CD14-positive monocyte (primary cell): ENCODE results near the gene NHS. TPM values are rescaled to one million over a fixed set of nuclear protein-coding genes. Genes with fewer than 3 reads are reported as not detected.

Experiments used
- DNase-seq, 3 donors: peaks; one replicate each; pipeline ENCODE4 v3.0.0-alpha.2; 2011 to 2022
- H2AFZ ChIP-seq: 2 replicates; pipeline ENCODE4 v1.6.0; 2012; ENCODE audit warnings: mild to moderate bottlenecking, low read depth, low read length, inconsistent platforms; ENCODE audit not compliant: insufficient read depth, poor library complexity, severe bottlenecking
- H3K27ac ChIP-seq, 2 donors: 1 replicate in 1 of 2; 2 replicates in 1 of 2; pipeline ENCODE4 v1.5.1; 2012 to 2013; ENCODE audit warnings: low read length in 2 of 2, control low read depth in 1 of 2, inconsistent platforms in 1 of 2, low read depth in 1 of 2, mild to moderate bottlenecking in 1 of 2
- H3K27me3 ChIP-seq, 2 donors: one replicate each; pipeline versions ENCODE4 v1.6.0 to v1.6.1; 2011 to 2013; ENCODE audit warnings: low read length in 2 of 2; ENCODE audit not compliant: control insufficient read depth in 2 of 2, insufficient read depth in 2 of 2
- H3K36me3 ChIP-seq, 2 donors: replicated peaks in 1 of 2; 1 replicate in 1 of 2; 2 replicates in 1 of 2; pipeline versions ENCODE4 v1.5.1 to v1.6.1; 2012 to 2013; ENCODE audit warnings: low read length in 2 of 2, control low read depth in 1 of 2, inconsistent platforms in 1 of 2, mild to moderate bottlenecking in 1 of 2; ENCODE audit not compliant: insufficient read depth in 2 of 2, control insufficient read depth in 1 of 2
- H3K4me1 ChIP-seq, 2 donors: 1 replicate in 1 of 2; 2 replicates in 1 of 2; pipeline versions ENCODE4 v1.5.1 to v1.6.1; 2012 to 2013; ENCODE audit warnings: low read length in 2 of 2, control low read depth in 1 of 2, inconsistent platforms in 1 of 2, mild to moderate bottlenecking in 1 of 2, moderate library complexity in 1 of 2; ENCODE audit not compliant: insufficient read depth in 2 of 2, control insufficient read depth in 1 of 2
- H3K4me2 ChIP-seq: replicated peaks from 2 replicates; pipeline ENCODE3; 2012; ENCODE audit warnings: low read length, moderate library complexity, mild to moderate bottlenecking; ENCODE audit not compliant: poor library complexity, severe bottlenecking; ENCODE audit errors: extremely low read depth
- H3K4me3 ChIP-seq, 3 experiments: fragments of 200-600 bp in 1 of 3; sonication (generic) in 1 of 3; replicated peaks in 1 of 3; 1 replicate in 2 of 3; 2 replicates in 1 of 3; pipeline ENCODE4 v1.5.1; 2011 to 2013; ENCODE audit warnings: low read length in 3 of 3, mild to moderate bottlenecking in 3 of 3, control low read depth in 2 of 3, low read depth in 2 of 3, inconsistent platforms in 1 of 3, moderate library complexity in 1 of 3
- H3K79me2 ChIP-seq: 2 replicates; pipeline ENCODE4 v1.6.0; 2012; ENCODE audit warnings: mild to moderate bottlenecking, control low read depth, inconsistent platforms, low read length, moderate library complexity; ENCODE audit not compliant: insufficient read depth
- H3K9ac ChIP-seq: 2 replicates; pipeline ENCODE4 v1.6.0; 2017; ENCODE audit warnings: low read length, mild to moderate bottlenecking; ENCODE audit not compliant: insufficient read depth, poor library complexity, severe bottlenecking
- H3K9me3 ChIP-seq, 2 donors: replicated peaks in 1 of 2; 1 replicate in 1 of 2; 2 replicates in 1 of 2; pipeline versions ENCODE4 v1.5.1 to v1.6.1; 2012 to 2013; ENCODE audit warnings: low read length in 2 of 2, control low read depth in 1 of 2; ENCODE audit not compliant: control insufficient read depth in 1 of 2, insufficient read depth in 1 of 2
- H4K20me1 ChIP-seq: 2 replicates; pipeline ENCODE4 v1.6.0; 2012; ENCODE audit warnings: mild to moderate bottlenecking, low read length, control low read depth, moderate library complexity; ENCODE audit not compliant: insufficient read depth
- H3K27ac Mint-ChIP-seq, 7 donors: one replicate each; pipeline ENCODE4 v1.8.0; 2020; ENCODE audit warnings: mild to moderate bottlenecking in 7 of 7, mixed read lengths in 7 of 7, moderate library complexity in 6 of 7, inconsistent platforms in 2 of 7
- H3K27me3 Mint-ChIP-seq, 3 donors: one replicate each; pipeline ENCODE4 v1.8.0; 2021 to 2022; ENCODE audit warnings: low read depth in 3 of 3, mild to moderate bottlenecking in 3 of 3, mixed read lengths in 3 of 3, moderate library complexity in 3 of 3, inconsistent platforms in 1 of 3
- H3K36me3 Mint-ChIP-seq, 2 donors: one replicate each; pipeline ENCODE4 v1.8.0; 2020; ENCODE audit warnings: mixed read lengths in 2 of 2, inconsistent platforms in 1 of 2, mild to moderate bottlenecking in 1 of 2
- H3K4me1 Mint-ChIP-seq: one replicate; pipeline ENCODE4 v1.8.0; 2020; ENCODE audit warnings: mild to moderate bottlenecking, mixed read lengths
- H3K4me3 Mint-ChIP-seq, 2 donors: one replicate each; pipeline ENCODE4 v1.8.0; 2020; ENCODE audit warnings: mild to moderate bottlenecking in 2 of 2, mixed read lengths in 2 of 2, moderate library complexity in 1 of 2
- H3K9me3 Mint-ChIP-seq, 7 donors: one replicate each; pipeline ENCODE4 v1.8.0; 2020 to 2022; ENCODE audit warnings: mixed read lengths in 7 of 7, mild to moderate bottlenecking in 6 of 7, moderate library complexity in 6 of 7, inconsistent platforms in 2 of 7
- CTCF ChIP-seq: fragments of 200-600 bp; IDR thresholded peaks from one replicate; pipeline ENCODE4 v1.8.0; 2022; ENCODE audit warnings: antibody characterized with exemption, mild to moderate bottlenecking
- WGBS: methylation state at CpG from one replicate; pipeline ENCODE4 v1.1.5; 2013; ENCODE audit warnings: missing lambda C conversion rate; ENCODE audit not compliant: insufficient coverage; 5-methylcytosine and 5-hydroxymethylcytosine counted together
- intact Hi-C, 2 donors: fragments of 100-400 bp; cut with micrococcal nuclease; formaldehyde crosslinking; loops; one replicate each; pipeline versions ENCODE4 v1.15.0 to v1.15.1; 2023
- polyA plus RNA-seq, 3 donors: library from polyadenylated mRNA; depleted of rRNA in 1 of 3; unstranded in 2 of 3; stranded (reverse) in 1 of 3; fragments of 300-500 nt in 2 of 3; fragments of >200 nt in 1 of 3; fragmentation: Illumina TruSeq in 2 of 3; gene quantifications; 1 replicate in 2 of 3; 2 replicates in 1 of 3; pipeline ENCODE4 v1.2.3, GENCODE V29; 2012 to 2021

NHS gene
- polyA plus RNA-seq, 3 donors, result 0.86 to 1.8 (median 1.3) TPM

- peaks cover 7 to 8% of the 10 kb centered on the region in 2 donors for H3K27me3 ChIP-seq
- TF ChIP-seq CTCF, result no peak
- H3K79me2 ChIP-seq, result no peaks in the 10 kb centered on the region
- Mint-ChIP-seq H3K27ac (no peak overlapping the region), H3K9me3 (peaks cover 0 to 5% (median 0%) of the 10 kb centered on the region in 7 donors), H3K36me3 (no peaks in the 10 kb centered on the region), H3K4me1 (no peaks in the 10 kb centered on the region), H3K27me3 (peaks cover 5 to 14% (median 9%) of the 10 kb centered on the region in 3 donors), H3K4me3 (no peak overlapping the region)
- 27% methylated on average over 2 of the region's 6 CpGs for WGBS
- no peaks in the 10 kb centered on the region for H3K36me3 ChIP-seq
- no peak overlapping the region for H2AFZ ChIP-seq
- H3K9me3 ChIP-seq, result no peaks in the 10 kb centered on the region
- no peak overlapping the region for H3K4me2 ChIP-seq
- intact Hi-C loops, result no loop called here
- H4K20me1 ChIP-seq, result no peaks in the 10 kb centered on the region
- H3K4me1 ChIP-seq, result no peaks in the 10 kb centered on the region
- no peak overlapping the region for H3K4me3 ChIP-seq
- H3K27ac ChIP-seq, result no peak overlapping the region
- no peak for DNase-seq
- no peak overlapping the region for H3K9ac ChIP-seq
Measured at GRCh38 chrX:17475449-17476217, 100.6 kb downstream of the NHS start.

- no peak overlapping the region for H3K4me2 ChIP-seq
- 80% methylated on average over 1 of the region's 2 CpGs for WGBS
- Mint-ChIP-seq H3K27ac (no peak overlapping the region), H3K27me3 (peaks cover 5 to 14% (median 9%) of the 10 kb centered on the region in 3 donors), H3K4me3 (no peak overlapping the region), H3K4me1 (no peaks in the 10 kb centered on the region), H3K36me3 (no peaks in the 10 kb centered on the region), H3K9me3 (peaks cover 0 to 5% (median 0%) of the 10 kb centered on the region in 7 donors)
- intact Hi-C loops, result no loop called here
- H3K27ac ChIP-seq, result no peak overlapping the region
- H3K79me2 ChIP-seq, result no peaks in the 10 kb centered on the region
- no peak for DNase-seq
- no peak overlapping the region for H3K9ac ChIP-seq
- H4K20me1 ChIP-seq, result no peaks in the 10 kb centered on the region
- H3K27me3 ChIP-seq, result peaks cover 7 to 8% of the 10 kb centered on the region in 2 donors
- H3K9me3 ChIP-seq, result no peaks in the 10 kb centered on the region
- no peak for TF ChIP-seq CTCF
- no peak overlapping the region for H3K4me3 ChIP-seq
- H3K36me3 ChIP-seq, result no peaks in the 10 kb centered on the region
- H2AFZ ChIP-seq, result no peak overlapping the region
- no peaks in the 10 kb centered on the region for H3K4me1 ChIP-seq
Measured at GRCh38 chrX:17476411-17476810, 101.4 kb downstream of the NHS start.
